ENCODE measurements around the gene LONRF3. TPM values are rescaled to one million over a fixed set of nuclear protein-coding genes. Genes with fewer than 3 reads are reported as not detected.

Gene LONRF3
- total RNA-seq = 1.9 TPM

GRCh38 chrX:118974088-118974907 lies at the start of gene LONRF3:
TSS of gene LONRF3 (plus strand) at chrX:118974618. CDS start at chrX:118974781, 163 bp downstream.
- DNase-seq = peak; percentile 12

- DNase-seq = no peak
Observed at GRCh38 chrX:118928151-118928550, 46.3 kb upstream of the LONRF3 start.

GRCh38 chrX:118935352-118935751 lies 39.1 kb upstream of the LONRF3 start:
- DNase-seq = no peak

GRCh38 chrX:118941147-118941546 lies 33.3 kb upstream of the LONRF3 start:
- no peak for DNase-seq

- no peak for DNase-seq
Observed at GRCh38 chrX:118943102-118943501, 31.3 kb upstream of the LONRF3 start.

- DNase-seq = no peak
Observed at GRCh38 chrX:118945921-118946320, 28.5 kb upstream of the LONRF3 start.

GRCh38 chrX:118948270-118948669 lies 26.1 kb upstream of the LONRF3 start:
- DNase-seq = no peak

GRCh38 chrX:118961866-118962560 lies 12.4 kb upstream of the LONRF3 start:
- no peak for DNase-seq

GRCh38 chrX:118963159-118963558 lies 11.3 kb upstream of the LONRF3 start:
- DNase-seq = no peak

GRCh38 chrX:118964252-118964651 lies 10.2 kb upstream of the LONRF3 start:
- DNase-seq = no peak

GRCh38 chrX:118965395-118965794 lies 9.0 kb upstream of the LONRF3 start:
- DNase-seq = no peak

- no peak for DNase-seq
Observed at GRCh38 chrX:118968031-118968430, 6.4 kb upstream of the LONRF3 start.

- DNase-seq = no peak
Observed at GRCh38 chrX:118971552-118971951, 2.9 kb upstream of the LONRF3 start.

- DNase-seq = peak; percentile 3
Observed at GRCh38 chrX:118973389-118974087, 880 bp upstream of the LONRF3 start.

- no peak for DNase-seq
Observed at GRCh38 chrX:118974908-118975671, 672 bp downstream of the LONRF3 start.

GRCh38 chrX:118975831-118976598 lies 1.6 kb downstream of the LONRF3 start:
- DNase-seq = peak; percentile 31

GRCh38 chrX:118976599-118977340 lies 2.4 kb downstream of the LONRF3 start:
- DNase-seq = no peak

GRCh38 chrX:118977424-118977823 lies 3.0 kb downstream of the LONRF3 start:
- DNase-seq = no peak

GRCh38 chrX:118978451-118978850 lies 4.0 kb downstream of the LONRF3 start:
- no peak for DNase-seq

- DNase-seq = no peak
Observed at GRCh38 chrX:118980761-118981160, 6.3 kb downstream of the LONRF3 start.

- no peak for DNase-seq
Observed at GRCh38 chrX:118983513-118983912, 9.1 kb downstream of the LONRF3 start.
